Neural cell (in vitro differentiated cells): Measurements from ENCODE around the gene LAMB4.

Experiments used
- EP300 ChIP-seq: fragments of 450-650 bp; conservative IDR thresholded peaks from 2 replicates; pipeline ENCODE4 v1.6.1; 2014; ENCODE audit warnings: antibody characterized with exemption, mild to moderate bottlenecking, moderate library complexity; ENCODE audit not compliant: poor library complexity, severe bottlenecking
- EZH2 ChIP-seq: fragments of 200-600, 300-800 bp; shearing (Covaris generic), sonication (generic); IDR thresholded peaks from 2 replicates; pipeline ENCODE4 v1.6.1; 2014; ENCODE audit warnings: antibody characterized with exemption, low read length, borderline replicate concordance, mild to moderate bottlenecking; ENCODE audit not compliant: insufficient read depth, poor library complexity, severe bottlenecking
- MXI1 ChIP-seq: fragments of 450-650 bp; conservative IDR thresholded peaks from 2 replicates; pipeline ENCODE4 v1.6.1; 2014; ENCODE audit warnings: antibody characterized with exemption, mild to moderate bottlenecking; ENCODE audit not compliant: poor library complexity, severe bottlenecking
- POLR2AphosphoS5 ChIP-seq: IDR thresholded peaks from 2 replicates; pipeline ENCODE4 v1.6.1; 2012
- RAD21 ChIP-seq: fragments of 450-650 bp; conservative IDR thresholded peaks from 2 replicates; pipeline ENCODE4 v1.6.1; 2014; ENCODE audit warnings: antibody characterized with exemption, mild to moderate bottlenecking, moderate library complexity
- REST ChIP-seq: IDR thresholded peaks from 2 replicates; pipeline ENCODE4 v1.6.1; 2012; ENCODE audit warnings: borderline replicate concordance
- TAF1 ChIP-seq: IDR thresholded peaks from 2 replicates; pipeline ENCODE4 v1.6.1; 2012; ENCODE audit warnings: low read depth
- TF ChIP-seq, protein P1 (sequence below): fragments of 450-650 bp; IDR thresholded peaks from 2 replicates; pipeline ENCODE4 v1.5.1; 2014; ENCODE audit warnings: antibody characterized with exemption, mild to moderate bottlenecking, moderate library complexity; ENCODE audit not compliant: poor library complexity, severe bottlenecking

GRCh38 chr7:108037140-108037539 lies 93.0 kb downstream of the LAMB4 start:
- TF ChIP-seq POLR2AphosphoS5 (no peak), EZH2 (no peak), EP300 (no peak), TAF1 (no peak), MXI1 (no peak), RAD21 (no peak), REST (no peak)
- TF ChIP-seq, protein P1, sequence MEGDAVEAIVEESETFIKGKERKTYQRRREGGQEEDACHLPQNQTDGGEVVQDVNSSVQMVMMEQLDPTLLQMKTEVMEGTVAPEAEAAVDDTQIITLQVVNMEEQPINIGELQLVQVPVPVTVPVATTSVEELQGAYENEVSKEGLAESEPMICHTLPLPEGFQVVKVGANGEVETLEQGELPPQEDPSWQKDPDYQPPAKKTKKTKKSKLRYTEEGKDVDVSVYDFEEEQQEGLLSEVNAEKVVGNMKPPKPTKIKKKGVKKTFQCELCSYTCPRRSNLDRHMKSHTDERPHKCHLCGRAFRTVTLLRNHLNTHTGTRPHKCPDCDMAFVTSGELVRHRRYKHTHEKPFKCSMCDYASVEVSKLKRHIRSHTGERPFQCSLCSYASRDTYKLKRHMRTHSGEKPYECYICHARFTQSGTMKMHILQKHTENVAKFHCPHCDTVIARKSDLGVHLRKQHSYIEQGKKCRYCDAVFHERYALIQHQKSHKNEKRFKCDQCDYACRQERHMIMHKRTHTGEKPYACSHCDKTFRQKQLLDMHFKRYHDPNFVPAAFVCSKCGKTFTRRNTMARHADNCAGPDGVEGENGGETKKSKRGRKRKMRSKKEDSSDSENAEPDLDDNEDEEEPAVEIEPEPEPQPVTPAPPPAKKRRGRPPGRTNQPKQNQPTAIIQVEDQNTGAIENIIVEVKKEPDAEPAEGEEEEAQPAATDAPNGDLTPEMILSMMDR = no peak
